AML-193 (cell line): ENCODE results near the gene RBM7.

Experiments
- DNase-seq, 2 experiments: peaks; one replicate each; lab custom pipeline; 2025; lab: John Stamatoyannopoulos, UW

Gene RBM7

DNA sequence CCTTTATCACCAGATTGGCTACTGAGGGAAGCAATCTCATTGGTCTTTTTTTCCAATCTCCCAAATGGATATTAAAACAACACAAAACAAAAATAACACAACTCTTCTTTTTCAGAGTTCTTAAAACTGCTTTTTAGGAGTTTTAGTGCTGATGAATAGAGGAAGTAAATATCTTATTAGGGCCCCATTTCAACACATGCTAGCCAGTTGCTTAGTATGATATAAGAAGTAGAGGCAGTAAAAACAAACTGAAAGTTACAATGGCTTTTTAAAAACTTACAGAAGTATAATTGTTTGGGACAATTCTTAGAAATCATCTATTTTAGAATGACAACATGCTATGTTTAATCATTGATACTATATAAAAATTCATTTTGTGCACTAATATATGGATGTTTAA, 3.5 kb upstream of the RBM7 start:
- DNase-seq, result peak; percentile 31 to 59

DNA sequence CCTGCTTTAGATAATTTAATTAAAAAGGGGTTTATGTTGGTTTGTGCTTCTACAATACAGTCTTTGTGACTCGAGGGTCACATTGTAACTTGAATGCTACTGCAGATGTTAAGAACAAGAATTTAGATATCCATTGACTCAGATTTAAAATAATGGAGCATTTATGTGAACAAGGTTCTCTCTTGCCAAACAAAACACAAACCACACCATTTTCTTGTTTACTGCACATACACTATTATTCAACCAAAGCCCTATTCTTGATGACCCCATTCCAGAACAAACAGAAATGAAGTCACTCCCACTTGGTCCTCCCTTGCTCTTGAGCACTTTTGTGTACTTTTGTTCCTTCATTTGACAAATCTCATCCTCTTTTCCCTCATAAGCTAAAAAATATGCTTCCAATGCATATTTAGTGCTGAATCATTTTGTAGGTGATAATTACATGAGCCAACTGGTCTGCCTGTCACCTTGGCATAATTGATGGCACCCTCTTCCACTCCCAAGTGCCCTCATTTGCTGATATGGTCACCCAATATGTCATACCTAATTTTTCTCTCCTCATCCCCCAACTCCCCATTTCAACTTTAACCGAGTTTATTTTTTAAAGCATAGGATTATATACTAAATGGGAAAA, 3.0 kb upstream of the RBM7 start:
- DNase-seq, result no peak

DNA sequence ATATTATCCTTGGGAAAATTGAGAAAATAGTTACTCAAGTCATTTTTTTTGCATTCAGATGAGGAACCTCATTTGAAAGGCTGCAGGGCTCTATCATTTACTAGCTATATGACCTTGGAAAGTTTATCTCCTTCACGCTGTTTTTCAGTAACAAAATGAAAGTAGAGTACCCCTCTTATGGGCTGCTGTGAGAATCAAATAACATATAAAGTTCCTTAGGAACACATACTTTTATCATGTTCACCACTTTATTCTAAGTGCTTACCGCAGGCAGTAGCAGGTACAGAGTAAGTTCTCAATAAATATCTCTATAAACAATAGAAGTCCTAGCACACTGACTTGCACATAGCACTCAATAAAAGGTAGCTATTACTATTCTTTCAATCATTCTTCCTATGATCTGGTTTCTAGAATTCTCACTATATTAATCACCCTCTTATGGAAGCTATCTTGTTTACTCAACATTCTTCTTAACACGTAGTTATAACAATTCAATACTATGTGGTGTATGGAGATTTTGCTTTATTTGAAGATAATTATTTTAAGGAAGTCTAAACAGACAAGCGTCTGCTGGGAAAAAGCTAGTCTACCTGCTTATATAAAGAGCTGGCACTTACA, 2.1 kb upstream of the RBM7 start:
- no peak for DNase-seq

DNA sequence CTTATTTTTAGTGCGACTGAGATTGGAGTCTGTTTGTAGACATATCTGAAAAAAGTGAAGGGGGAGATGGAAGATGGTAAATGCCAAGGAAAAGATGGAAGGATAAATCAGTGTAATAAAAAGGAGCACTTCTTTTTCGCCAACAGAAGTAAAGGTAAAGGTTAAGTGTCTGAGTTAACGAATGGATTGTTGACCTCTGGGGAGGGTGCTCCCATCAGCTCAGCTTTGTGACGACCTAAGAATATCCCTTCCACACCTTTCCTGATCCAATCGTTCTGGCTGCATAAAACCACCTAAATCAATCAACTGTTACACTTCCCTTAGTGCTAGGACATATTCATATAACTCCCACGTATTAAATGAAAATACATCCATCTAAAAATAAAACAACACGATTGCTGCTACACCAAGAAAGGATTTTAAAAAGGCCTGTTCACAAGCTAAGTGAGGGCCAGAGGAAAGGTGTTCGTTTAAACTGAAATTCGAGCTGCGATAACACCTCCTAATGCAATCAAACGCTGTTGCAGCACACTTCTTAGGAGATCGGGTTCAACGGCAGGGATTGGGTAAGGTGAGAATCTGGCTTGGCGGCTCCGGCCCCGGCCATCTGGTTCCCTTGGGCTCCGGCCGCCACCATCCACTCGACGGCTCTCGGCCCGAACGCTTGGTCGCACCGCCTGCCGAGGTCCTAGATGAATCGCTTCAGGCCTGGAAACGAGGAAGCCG, 813 bp upstream of the RBM7 start:
- DNase-seq, result peak; percentile 28 to 37

DNA sequence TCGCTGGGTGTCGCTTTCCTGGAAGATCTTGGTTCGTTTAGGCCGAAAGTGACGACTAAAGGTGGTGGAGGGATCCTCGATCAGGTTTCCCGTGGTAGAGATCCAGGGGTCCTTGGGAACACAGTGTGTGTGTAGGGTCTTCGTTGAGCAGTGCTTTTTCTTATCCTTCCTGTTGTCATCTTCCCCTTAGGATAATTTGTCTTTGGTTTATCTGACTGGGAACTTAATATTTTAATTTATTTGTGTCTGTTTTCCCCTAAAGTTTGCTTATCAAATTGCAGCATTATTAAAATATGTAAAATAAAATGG, 403 bp downstream of the RBM7 start:
- no peak for DNase-seq

DNA sequence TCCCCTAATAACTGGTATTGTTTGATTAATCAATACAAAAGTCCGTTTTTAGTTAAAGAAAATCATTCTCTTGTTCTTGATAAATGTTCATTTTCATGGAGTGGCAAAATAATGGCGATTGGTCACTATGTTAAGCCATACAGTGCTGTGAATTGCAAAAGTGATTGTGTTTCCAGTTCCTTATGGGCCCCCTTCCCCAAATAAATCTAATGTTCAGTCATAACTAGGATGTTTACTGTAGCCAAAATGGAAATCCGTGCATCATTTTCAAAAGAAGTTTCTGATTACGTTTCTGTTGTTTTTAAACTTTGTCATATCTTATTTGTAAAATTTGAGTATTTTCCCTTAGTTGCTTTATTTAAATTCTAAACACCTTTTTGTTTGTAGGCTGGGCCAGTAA, 845 bp downstream of the RBM7 start:
- no peak for DNase-seq

DNA sequence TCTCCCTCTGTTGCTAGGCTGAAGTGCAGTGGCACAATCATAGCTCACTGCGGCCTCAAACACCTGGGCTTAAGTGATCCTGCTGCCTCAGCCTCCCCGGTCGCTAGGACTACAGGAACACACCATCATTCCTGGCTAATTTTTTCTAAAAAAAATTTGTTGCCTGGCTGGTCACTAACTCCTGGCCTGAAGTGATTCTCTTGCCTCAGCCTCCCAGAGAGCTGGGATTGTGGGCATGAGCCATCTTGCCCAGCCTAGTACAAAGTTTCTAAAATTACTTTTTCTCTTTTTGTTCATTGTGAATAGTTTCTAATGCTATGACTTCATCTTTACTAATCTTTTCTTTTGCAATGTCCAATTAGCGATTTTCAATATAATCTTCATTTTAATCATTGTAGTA, 12.5 kb downstream of the RBM7 start:
- no peak for DNase-seq

DNA sequence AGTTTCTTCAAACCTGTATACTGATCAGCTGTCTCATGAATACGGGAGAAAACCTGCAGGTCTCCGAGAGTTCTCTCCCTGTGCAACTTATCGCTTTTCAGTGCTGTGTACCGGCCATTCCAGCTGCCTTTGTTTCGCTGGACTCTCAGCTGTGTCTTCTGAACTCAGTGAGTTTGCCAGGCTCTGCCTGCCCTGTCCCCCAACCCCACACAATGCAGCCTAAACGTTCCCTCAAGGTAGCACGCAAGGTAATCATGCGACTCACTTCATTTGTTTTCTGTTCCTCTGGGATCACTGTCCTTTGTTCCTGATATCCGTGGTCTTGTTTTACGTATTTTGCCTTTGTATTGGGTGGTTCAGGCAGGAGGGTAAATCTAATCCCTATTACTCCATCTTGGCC, 13.5 kb downstream of the RBM7 start:
- no peak for DNase-seq

DNA sequence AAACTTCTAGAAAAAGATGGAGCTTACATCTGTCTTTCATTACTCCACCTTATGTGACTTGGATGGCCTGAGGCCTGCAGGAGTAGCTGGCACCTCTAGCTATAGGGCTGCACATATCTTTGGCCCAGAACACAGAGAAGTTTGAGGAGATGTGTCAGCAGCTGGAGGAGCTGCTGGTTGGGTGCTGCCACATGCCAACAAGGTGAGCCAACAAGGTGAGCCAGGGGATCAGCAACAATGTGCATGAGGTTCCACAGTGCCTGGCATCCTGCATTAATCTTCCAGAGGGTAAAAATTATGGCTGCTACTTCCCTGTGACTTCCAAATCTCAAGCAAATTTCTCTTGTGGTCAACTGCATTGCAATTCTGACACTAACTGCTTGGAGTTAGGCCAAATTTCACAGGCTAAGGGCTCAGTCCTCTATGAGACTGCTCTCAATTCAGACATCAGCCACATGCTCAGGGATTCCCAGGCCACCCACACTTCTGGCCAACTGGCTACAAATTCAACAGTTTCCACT, 16.0 kb downstream of the RBM7 start:
- peak; percentile 6 to 27 for DNase-seq

DNA sequence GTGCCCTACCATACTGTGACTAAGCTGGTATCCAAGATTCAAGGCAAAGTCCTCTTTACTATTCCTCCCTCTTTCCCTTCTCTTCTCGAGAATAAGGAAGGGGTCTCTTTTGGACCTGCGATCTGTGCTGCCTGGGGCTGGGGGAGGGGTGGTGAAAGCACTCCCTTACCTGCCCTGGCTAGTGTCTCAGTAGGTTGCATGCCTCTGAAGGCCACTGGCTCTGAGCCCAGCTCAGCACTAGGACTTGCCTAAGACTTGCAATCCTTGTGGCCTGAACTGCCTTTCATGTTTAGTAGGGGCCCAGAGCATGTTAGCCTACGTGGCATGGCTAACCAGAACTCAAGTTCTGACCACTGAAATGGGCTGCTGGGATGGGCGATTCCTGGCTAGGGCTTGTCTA, 25.8 kb downstream of the RBM7 start:
- no peak for DNase-seq

DNA sequence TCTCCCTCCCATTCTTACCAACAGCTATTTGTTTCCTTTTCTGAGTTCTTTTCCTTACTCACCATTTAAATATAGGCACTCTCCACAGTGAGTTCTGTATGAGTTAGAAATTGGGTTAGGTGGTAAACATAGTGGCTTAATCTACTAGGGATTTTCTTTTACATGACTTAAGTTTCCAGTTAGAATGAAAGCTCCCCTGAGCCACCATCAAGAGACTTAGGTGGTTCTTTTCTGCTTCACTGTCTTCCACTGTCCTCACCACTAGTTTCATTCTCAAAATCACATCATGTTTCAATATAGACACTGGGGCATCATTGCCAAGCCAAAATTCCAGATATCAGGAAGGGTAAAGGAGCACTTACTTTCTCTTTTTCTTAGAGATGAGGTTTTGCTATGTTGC, 29.8 kb downstream of the RBM7 start:
- DNase-seq, result no peak

DNA sequence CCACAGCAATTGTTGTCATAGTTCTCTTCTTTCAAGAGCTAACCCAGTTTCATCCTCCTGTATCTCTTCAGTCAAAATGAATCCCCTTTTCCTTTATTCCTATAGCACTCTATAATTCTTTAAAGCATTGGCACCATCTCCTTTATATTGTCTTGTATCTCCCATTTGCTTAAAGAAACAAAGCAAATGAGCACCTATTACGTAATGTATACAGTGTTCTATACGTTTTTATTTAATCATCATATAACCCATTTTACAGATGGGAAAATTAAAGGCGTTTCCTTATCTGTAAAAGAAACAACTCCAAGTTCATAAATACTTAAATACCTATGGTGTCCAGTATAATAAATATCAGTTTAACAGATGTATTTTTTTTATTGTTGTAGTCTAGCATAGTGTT, 32.4 kb downstream of the RBM7 start:
- no peak for DNase-seq

DNA sequence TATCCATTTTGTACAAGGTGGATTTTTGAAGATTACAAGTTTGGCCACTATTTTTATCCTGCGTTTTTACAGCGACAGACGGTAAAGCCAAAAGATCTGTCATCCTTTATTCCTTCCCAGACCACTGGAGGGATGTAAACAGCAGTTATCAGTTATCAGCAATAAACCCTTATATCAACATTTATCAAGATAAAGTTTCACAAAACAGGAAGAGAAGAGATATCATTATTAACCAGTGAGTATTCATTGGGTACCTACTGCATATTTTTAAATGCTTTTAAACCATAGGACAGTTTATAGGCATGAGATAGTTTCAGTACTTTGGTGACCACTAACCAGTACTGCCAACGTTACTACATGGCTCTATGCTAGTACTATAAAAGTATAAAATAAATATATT, 32.9 kb downstream of the RBM7 start:
- no peak for DNase-seq

DNA sequence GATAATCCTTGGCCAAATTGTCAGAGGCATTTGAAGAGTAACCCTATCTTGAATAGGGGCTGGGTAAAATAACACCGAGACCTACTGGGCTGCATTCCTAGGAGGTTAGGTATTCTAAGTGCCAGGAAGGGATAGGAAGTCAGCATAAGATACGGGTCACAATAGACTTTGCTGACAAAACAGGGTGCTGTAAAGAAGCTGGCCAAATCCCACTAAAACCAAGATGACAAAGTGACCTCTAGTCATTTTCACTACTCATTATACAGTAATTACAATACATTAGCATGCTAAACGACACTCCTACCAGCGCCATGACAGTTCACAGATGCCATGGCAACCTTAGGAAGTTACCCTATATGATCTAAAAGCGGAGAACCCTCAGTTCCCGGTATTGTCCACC, 37.8 kb downstream of the RBM7 start:
- no peak for DNase-seq

DNA sequence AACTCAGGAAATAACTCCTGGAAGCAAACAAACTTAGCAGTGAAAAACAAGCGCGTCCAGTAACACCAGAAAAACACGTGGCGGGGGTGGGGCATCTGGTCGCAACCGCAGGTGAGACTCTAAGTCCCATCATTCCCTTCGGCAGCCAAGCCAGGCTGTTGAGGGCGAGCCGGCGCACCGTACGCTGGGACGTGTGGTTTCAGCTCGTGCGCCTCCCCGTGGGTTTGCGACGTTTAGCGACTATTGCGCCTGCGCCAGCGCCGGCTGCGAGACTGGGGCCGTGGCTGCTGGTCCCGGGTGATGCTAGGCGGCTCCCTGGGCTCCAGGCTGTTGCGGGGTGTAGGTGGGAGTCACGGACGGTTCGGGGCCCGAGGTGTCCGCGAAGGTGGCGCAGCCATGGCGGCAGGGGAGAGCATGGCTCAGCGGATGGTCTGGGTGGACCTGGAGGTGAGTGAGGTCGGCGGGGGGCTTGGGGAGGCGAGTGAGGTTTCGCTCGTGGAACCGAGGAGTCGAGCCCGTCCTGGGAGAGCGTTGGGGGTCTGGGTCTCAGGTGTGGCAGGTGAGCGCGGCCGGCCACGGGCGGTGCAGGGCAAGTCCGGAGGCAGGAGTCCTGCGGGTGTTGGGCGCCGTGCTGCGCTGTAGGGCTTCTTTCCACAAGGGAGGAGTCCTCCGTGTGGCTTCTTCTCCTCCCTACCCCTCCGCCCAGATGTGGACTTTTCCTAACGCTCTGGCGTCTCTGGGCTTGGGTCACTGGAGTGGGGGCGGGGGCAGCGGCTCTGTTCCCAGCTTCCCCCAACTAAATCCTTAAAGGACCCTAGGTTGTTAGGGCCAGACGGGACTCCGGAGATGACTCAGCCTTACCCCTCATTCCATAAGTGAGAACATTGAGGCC, 39.0 kb downstream of the RBM7 start, which contains the start of gene REXO2:
REXO2 (plus strand) TSS at position 239 of the 892 bp plus-strand sequence; CDS start at position 301, 62 bp downstream.
- DNase-seq, result peak; percentile 87 to 90

DNA sequence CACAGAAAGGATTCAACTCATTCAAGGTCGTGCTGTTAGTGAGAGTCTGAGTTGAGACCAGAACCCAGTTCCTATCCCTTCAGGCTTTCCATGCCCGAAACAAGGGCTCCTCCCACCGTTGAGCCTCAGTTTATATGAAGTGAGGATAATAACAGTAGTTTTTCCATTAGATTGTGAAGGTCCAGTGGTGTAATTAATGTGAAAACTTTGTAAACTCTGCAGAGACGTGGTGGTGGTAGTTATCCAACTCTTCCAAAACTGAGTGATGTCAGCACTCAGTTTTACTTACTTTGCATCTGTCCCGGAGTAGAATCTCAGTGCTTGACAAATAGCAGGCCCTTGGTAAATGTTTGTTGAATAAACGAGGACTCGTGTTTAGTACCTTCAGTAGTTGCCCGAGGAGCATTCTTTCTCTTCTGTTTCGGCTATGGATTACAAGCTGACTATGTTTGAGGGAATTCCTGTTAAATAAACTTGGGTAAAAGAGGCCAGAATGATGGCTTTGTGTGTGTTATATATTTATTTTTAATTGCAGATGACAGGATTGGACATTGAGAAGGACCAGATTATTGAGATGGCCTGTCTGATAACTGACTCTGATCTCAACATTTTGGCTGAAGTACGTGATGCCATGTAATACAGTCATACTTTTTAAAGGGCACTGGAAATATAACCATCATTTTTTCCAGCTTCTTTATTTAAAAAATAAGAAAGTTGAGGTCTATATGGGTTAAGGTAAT, 39.8 kb downstream of the RBM7 start:
- no peak for DNase-seq

DNA sequence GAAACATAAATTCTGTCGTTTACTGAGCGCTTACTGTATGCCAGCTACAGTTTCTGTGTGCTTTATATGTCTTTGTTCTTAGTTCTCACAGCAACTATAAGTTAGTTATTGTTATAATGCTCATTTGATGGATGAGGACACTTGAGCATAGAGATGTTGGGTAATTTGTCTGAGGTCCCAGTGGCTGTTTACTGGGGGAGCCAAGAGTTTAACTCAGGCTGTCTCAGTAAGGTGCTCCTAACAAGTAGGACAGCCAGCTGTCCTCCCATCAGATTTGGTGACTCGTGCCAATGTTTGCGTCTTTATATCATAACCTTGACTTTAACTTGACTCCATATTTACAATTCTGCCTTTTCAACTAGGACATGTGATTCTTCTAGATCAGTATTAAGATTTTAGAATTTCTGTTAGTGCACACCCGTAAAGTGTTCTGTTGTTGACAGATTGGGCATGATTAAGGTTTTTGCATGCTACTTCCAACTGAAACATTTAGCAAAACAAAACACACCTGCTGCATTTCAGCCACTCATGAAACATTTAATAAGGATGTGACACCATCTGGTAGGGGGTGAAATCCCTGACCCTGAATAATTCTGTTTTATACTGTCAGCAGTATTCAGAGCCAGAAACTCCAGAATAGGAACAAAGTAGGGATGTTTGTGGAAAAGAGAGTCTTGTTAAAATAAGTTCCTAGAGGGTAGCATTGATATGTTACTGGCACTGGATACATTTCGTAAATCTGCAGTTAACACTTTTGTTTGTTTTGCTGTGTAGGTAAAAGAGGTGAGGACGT, 40.7 kb downstream of the RBM7 start:
- DNase-seq, result no peak

DNA sequence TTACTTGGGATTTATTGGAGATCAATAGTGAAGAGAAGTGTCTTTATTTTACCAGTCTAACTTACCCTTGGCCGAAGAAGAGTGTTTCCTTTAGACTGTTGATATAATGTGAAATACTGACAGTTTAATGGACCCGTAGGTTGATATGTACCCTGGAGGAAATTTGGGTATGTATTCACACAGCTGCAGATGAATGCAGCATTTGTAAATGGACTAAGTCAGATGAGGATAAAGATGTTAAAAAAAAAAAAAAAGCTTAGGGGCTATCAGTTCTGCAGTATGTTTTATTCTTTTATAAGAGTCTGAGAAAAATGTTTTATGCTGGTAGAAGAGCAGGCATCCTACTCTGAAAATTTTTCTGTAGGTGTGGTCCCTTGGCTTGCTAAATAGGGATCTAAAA, 41.5 kb downstream of the RBM7 start:
- DNase-seq, result no peak

DNA sequence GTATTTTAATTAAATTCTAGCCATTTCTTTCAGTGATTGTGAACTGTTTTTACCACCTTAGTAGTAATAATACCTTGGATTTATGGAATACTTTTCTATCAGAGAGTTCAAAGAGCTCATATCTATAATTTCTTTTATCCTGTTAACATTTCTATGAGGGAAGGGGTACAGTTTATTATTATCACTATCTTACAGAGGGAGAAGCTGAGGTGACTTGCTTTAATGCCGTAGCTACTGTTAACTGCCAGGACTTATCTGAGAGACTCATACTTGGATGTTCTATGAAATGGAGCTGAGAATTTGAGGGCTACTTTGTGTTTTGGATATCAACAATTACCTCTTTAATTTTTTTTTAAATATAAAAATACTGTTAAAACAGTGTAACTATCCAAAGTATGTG, 42.1 kb downstream of the RBM7 start:
- DNase-seq, result no peak

DNA sequence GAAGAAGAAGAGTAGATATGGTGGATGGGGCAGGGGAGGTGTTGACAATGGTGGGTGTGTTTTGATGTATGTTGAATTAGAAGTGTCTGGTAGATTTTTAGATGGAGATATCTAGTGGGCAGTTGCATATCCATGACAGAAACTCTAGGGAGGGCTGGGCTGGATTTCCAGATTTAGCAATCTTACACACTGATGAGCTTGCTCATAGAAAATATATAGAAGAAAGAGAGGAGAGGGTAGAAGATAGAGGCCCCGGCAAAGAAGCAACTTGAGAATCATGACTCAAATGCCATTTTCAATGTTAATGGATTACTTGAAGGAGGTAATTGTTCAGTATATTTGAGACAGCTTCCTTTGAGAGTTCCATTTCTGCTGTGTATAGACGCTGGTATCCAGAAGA, 47.0 kb downstream of the RBM7 start:
- no peak for DNase-seq

DNA sequence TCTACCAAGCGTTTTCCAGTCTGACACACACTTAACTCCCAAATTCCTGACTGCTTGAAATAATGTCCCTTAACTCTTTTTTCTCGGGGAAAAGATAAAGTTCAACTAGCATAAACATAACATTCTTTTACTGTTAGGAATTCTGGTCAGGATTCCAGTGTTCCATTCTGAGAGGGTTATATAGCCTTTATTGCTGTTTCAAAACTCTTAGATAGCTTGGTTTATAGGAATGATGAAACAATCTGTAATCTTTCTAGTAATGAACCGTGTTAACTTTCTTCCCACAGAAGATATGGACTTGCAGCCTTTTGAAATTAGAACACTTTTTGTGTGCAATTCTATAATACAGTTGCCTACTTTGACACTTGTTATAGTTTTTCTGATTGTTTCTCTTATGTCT, 47.4 kb downstream of the RBM7 start:
- DNase-seq, result no peak
